HPDE6-E6E7 (cell line): ENCODE data around the gene AK5.
"Not testable (repeated sequence)": the region's sequence is repeated elsewhere in the genome, so short reads cannot be mapped to it uniquely, and the experiment has no call there.

ENCODE experiments used
- DNase-seq: peaks from one replicate; pipeline ENCODE4 v3.0.0; 2011; ENCODE audit warnings: missing footprints; ENCODE audit errors: extremely low spot score

AK5 gene

DNA sequence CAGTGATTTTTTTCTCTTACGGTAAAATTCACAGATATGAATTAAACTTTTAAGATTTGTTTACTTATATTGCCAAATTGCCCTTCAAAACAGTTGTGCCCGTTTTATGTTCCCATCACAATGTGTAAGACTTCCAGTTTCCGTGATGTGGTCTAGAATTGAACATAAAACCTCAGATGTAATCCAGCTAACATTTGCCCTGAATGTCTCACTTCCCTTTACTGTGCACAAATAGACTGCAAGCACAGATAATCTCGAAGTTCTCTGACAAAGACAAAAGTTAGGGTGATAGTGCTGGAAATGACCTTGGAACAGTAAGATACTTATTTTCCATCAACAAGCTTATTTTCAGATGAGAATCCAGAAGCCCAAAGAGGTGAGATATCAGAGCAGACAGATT lies 223.2 kb downstream of the AK5 start:
- DNase-seq: no peak

DNA sequence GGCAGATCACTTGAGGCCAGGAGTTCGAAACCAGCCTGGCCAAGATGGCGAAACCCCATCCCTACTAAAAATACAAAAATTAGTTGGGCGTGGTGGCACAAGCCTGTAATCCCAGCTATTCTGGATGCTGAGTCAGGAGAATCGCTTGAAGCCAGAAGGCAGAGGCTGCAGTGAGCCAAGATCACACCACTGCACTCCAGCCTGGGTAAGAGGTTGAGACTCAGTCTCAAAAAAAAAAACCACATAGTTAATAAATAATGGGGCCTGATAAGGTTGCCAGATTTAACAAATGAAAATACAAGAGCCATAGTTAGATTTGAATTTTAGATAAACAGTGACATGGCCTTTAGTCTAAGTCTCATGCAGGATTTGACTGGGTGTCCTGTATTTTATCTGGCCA lies 225.0 kb downstream of the AK5 start:
- no peak for DNase-seq

DNA sequence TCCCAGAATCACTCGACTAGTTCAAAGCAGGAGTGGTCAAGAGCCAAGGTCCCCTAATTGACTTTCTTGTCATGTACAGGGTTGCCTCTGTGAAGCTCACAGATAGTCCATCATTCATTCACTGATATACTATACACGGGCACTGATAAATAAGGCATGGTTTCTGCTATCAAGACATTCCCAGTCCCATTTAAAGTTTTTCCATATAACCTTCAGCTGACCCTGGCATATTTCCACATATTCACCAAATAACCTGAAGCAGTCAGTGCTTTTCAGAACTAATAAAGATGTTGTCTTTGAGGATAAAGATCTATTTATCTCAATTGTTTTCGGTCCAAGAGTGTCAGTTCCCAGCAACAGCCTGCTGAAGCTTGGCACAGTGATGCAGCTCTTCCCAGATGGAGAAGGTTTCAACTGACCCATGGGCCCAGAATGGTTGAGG lies 227.3 kb downstream of the AK5 start:
- DNase-seq: no peak

DNA sequence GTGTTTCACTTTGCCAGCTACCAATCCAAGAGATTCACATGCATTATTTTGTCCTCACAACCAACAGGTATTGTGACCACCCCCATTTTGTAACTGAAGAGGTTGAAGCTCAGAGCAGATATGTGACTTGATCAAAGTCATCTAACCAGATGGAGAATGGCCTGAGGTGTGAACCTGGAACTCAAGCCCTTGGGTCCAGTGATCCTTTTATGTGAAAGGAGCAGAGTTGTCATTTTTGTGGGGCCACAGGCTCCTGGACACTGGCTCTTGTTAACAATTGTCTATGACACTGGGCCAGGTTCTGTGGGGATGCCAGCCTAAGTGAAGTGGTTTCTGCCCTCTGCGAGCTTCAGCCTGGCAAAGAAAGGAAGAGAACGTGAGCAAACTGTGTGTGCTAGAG lies 228.1 kb downstream of the AK5 start:
- DNase-seq: no peak

DNA sequence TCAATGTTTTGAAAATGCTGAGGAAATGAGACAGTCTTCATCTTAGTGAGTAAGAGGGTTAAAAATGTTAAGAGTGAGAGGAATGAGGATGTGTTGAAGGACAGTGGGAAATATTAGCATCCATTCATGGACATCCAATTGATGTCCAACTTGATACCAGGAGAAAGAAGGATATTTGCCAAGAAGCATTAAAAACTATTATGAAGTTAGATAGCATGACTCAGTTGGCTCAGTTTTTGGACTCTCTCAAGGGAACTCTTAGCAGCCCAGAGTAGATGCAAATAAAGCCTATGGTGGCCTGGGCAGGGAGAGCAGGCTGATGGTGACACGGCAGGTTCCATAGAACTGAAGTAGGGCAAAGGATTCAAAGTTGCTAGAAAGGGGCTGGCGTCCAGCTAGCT lies 229.6 kb downstream of the AK5 start:
- no peak for DNase-seq

DNA sequence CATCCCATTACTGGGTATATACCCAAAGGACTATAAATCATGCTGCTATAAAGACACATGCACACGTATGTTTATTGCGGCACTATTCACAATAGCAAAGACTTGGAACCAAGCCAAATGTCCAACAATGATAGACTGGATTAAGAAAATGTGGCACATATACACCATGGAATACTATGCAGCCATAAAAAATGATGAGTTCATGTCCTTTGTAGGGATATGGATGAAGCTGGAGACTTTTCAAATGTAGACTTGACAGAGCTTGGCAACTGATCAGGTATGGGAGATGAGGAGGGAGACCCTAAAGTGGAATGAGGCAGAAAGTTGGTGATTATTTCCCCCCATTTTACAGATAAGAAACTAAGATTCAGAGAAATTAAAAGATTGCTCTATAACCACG lies 230.8 kb downstream of the AK5 start:
- not testable (repeated sequence) for DNase-seq

DNA sequence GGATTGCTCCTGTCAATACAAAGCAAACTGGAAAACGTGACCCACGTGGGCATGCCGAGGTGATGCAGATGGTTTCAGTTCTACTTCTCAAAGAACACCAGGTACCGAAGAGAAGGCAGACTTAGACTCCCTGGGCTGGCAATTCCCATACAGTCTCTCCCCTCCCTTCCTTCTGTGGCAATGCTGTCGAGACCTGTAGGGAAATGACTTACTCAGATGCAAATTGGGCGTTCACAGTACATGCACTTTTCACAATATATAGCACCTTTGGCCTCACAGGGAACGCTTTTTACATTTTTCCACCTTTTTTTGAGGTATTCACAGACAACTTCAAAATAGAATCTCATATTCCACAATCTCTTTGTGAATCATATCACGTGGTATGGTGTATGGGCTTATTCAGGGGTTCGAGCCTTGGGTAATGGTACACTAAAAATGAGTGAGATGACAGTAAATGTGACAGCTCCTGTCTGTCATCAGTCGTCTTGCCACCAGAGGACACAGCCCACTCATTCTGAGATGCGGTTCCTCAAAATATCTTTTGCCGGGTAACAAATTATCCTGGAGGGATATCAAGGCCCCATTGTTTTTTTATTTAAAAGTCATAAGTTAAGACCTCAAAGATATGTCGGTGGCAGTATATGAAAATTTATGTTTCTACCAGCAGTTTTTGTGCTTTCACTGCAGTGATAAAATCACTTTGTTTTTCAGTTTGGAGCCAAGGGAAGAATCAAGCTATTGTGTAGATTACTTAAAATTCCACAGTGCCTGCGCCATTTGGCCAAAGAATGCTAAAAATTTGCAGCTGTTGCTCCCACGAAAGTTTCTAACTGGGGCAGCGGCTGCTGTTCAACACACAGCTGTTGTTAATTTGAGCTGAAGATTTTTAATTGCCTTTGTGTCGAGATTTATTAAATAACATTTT lies 232.3 kb downstream of the AK5 start:
- no peak for DNase-seq

DNA sequence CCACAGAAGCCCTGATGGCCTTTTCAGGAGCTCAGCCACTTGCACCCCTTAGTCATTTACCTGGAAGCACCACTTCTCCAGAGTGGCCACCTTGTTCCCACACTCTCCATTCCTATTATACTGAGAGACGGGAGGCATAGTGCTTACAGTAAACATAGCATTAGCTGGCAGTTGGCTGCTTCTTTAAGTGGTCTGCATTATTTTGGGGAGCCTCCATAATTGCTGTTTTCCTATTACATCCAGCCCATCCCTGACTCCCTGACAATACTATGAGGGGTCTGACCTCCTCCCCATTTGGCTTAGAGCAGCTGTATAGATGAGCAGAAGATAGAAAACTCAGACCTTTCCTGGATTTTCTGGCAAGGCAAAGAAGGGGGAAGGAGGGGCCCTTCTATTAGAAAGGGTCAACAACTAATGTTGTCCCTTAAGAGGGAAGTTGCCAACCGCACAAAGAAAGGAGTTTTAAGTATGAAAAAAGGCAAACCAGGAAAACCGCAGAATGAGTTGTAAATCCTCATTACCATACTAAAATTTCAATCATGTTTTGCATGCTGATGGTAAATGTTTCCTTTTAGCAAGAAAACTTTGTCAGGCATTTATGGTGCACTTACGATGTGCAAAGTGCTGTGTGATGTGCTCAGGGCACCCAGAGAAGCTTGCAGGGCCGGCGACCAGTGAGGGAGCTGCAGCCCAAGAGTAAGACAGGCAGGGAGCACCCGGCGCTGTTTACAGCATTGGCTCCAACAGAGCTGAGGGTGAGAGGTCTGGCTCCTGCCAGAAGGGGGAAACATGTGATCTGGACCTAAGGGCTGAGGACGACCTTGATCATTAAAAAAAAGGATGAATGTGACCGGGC lies 233.3 kb downstream of the AK5 start:
- no peak for DNase-seq

DNA sequence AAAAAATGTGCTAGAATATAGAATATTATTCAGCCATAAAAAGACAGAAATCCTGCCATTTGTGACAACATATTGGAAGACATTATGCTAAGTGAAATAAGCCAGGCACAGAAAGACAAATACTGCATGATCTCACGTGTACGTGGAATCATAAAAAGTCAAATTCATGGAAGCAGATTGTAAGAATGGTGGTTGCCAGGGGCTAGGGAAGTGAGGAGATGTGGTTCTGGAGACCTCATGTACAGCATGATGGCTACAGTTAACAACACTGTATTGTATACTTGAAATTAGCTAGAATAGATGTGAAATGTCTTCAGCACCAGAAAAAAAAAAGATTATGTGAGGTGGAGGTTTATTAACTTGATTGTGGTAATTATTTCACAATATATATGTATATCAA lies 234.3 kb downstream of the AK5 start:
- no peak for DNase-seq

DNA sequence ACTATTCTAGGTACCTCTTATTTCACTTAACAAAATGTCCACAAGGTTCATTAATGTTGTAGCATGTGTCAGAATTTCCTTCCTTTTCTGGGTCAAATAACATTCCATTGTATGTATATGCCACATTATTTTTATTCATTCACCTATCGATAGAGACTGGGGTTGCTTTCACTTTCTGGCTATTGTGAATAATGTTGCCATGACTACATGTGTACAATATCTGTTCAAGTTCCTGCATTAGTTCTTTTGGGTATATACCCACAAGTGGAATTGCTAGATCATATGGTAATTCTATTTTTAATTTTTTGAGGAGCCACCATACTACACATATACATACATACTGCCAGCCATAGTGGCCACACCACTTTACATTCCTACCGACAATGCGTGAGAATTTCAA lies 242.2 kb downstream of the AK5 start:
- no peak for DNase-seq

DNA sequence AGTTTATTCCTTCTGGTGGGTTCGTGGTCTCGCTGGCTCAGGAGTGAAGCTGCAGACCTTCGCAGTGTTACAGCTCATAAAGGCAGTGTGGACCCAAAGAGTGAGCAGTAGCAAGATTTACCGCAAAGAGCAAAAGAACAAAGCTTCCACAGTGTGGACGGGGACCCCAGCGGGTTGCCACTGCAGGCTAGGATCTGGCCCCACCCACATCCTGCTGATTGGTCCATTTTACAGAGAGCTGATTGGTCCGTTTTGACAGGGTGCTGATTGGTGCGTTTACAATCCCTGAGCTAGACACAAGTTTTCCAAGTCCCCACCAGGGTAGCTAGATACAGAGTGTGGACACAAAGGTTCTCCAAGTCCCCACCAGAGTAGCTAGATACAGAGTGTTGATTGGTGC lies 249.3 kb downstream of the AK5 start:
- not testable (repeated sequence) for DNase-seq

DNA sequence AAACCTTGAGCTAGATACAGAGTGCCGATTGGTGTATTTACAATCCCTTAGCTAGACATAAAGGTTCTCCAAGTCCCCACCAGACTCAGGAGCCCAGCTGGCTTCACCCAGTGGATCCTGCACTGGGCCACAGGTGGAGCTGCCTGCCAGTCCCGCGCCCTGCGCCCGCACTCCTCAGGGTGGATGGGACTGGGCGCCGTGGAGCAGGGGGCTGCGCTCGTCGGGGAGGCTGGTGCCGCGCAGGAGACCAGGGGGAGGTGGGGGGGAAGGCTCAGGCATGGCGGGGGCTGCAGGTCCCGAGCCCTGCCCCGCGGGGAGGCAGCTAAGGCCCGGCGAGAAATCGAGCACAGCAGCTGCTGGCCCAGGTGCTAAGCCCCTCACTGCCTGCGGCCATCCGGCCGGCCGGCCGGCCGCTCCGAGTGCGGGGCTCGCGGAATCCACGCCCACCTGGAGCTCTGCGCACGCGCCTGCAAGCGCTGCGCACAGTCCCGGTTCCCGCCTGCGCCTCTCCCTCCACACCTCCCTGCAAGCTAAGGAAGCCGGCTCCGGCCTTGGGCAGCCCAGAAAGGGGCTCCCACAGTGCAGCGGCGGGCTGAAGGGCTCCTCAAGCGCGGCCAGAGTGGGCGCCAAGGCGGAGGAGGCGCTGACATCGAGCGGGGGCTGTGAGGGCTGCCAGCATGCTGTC lies 249.9 kb downstream of the AK5 start:
- DNase-seq: not testable (repeated sequence)

DNA sequence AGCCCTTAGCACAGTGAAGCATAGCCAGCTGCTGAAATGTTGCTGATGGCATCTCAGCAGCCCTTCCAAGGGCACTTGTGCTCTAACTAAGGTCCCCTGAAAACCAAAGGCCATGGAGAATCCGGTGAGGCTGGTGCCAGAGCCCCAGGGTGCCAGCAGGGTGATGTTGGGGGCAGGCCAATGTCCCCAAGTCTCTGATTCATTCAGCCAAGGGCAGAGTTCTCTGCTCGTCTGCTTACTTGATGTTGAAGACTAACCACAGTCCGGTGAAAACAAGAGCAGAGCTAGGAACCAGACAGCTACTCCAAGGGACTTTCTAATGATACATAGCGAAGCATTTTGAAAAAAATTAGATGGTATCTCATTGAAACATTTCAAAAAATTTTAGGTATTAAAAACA lies 250.8 kb downstream of the AK5 start:
- DNase-seq: no peak

DNA sequence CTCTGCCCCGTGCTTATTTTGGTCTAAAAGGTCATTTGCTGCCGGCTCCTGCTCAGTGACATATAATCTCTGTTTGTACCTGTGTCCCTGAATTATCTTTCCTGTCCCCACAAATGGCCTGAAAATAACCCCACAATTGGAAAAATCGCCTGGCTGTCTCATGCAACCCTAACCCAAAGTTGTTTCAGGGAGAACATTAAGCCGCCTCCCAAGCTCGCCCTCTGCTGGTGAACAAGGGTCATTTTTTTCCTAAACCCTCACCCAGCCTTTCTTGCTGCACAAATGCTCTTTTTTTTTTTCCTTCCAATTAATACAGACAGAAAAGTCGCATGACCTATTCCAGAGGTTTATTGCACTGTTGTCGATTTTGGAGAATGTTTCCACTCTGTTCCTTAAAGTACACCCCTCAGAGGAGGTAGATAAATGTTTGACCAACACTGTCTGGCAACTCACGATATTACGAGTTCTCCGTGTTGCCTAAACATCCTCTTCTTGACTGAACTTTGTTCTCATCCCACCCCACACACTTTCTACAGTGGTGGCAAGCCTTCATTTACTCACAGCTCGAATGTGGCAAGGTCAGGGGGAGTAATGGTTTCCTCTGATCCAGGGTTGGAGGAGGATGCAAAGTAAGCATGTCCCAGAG lies 252.0 kb downstream of the AK5 start:
- DNase-seq: peak; percentile 44

DNA sequence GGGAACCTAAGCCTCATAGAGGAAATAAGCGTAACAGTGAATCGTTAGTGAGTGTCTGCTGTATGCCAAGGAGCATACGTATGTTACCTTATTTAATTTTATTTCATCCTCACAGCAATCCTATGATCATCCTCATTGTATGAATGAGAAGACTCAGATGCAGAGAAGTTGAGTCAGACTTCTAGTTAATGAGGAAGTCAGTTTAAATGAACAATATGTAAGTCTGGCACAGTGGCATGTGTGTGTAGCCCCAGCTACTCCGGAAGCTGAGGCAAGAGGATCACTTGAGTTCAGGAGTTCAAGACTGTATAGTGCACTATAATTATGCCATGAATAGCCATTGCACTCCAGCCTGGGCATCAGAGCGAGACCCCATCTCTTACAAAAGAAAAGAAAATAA lies 252.6 kb downstream of the AK5 start:
- DNase-seq: no peak

DNA sequence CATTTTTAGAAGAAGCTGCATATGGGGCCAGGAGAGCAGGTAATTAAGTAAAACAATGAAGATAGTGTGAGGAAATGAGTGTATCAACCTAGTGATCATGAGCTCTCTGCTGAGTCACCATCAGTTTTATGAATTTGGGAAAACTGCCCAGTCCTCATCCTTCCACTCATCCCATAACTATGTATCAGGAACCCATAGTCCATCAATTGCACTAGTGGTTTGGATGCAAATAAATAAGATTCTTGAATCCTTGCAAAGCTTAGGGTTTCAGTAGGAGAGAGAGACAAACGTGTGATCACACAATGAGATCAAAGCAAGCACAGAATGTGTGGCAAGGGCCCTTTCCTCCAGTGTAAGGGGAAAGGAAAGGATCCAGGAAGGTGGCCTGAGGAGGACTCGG lies 255.0 kb downstream of the AK5 start:
- DNase-seq: no peak

DNA sequence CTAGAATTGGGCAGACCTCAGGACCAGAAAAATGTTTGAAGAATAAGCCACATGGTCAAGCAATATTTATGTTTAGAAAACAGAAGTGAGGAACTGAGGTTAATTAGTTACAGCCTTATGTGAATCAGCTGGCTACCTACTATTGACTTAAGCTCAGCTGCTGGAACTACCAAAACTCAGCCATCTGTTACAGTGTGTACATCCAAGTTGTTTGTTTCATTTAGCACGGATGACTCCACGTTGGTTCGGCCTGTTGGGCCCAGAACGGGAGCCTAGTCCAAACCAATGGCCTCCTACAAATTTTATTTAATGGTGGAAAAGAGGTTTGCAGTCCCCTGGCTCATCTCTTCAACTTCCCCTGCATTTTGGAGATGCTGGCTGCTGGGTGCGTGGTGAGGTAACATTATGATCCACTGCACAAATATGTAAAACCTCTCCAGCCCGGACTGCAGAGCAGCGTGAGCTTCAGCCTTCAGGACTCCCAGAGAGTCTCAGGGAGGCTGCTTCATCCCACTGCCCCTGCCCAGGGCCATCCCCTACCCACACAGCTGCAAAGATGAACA lies 257.2 kb downstream of the AK5 start:
- no peak for DNase-seq

DNA sequence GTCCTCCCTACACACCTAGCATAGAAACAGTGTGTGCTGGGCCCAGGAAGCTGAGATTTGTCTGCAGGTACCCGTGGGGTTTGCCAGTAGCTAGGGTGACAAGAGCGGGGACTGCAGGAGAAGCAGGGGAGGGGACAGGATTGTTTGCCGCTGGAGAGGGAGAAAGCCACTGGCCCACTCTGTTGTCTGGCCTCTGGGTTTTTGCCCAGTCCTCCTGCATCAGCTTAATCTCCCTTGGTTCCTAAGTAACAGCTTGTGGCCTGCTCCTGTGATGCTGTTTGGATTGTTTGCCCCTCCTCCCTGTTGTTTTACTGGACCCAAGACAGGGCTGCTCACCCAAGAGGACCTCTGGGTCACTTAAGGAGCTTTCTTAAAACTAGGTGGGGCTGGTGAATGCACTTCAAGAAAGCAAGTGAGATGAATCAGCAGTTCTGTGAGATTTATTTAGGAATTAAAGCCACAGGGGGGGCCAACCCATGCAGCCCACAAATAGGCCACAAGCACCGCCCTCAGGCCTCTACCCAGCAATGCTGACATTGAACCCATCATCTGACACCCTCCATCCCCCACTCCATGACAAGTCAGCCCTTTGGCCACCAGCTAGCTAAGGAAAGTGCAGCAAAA lies 257.8 kb downstream of the AK5 start:
- DNase-seq: no peak

DNA sequence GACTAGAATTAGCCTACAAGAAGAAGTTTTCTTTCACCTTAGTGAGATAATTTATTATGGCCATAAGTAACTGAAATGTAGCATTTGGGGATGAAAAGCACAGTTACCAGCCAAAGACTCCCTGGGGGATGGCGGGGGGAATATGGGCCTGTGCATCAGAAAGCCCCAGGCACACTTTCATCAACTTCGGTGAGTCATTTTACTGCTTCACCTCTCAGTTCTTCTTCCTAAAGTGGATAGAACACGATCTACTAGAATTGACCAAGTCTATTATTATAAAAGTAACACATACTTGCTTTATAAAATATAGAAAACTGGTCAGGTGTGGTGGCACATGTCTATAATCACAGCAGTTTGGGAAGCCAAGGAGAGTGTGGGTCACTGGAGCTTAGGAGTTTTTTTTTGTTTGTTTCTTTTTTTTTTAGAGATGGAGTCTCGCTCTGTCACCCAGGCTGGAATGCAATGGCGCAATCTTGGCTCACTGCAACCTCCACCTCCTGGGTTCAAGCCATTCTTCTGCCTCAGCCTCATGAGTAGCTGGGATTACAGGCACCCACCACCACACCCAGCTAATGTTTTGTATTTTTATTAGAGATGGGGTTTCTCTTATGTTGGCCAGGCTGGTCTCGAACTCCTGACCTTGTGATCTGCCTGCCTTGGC lies 258.8 kb downstream of the AK5 start:
- no peak for DNase-seq

DNA sequence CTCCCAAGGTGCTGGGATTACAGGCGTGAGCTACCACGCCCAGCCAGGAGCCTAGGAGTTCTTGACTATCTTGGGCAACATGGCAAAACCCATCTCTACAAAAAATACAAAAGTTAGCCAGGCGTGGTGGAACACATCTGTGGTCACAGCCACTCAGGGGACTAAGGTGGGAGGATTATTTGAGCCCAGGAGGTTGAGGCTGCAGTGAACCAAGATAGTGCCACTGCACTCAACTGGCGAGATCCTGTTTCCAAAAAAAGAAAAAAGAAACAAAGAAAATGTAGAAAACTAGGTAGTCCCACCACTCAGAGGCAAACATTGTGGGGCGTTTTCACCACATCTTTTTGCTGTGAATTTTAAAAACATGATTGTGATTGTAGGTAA lies 259.3 kb downstream of the AK5 start:
- DNase-seq: no peak
